OCI-LY7 (cell line): ENCODE results near the gene CDK2AP2. TPM values are rescaled to one million over a fixed set of nuclear protein-coding genes. Genes with fewer than 3 reads are reported as not detected.

ENCODE experiments used
- BruUV-seq: library from RNA; stranded (reverse); fragments of 400-500 nt; replicated peaks from 2 replicates; lab custom pipeline; 2021; lab: Mats Ljungman, UMichigan
- CTCF ChIA-PET: fragments of 300-600 bp; sonication (Branson Sonifier 250); formaldehyde crosslinking; loops from one replicate; lab custom pipeline; 2022; ENCODE audit warnings: antibody characterized with exemption; ENCODE audit not compliant: unreplicated experiment; lab: Charles Lee
- POLR2A ChIA-PET: fragments of 300-600 bp; sonication (Branson Sonifier 250); formaldehyde crosslinking; loops from one replicate; lab custom pipeline; 2022; ENCODE audit warnings: antibody characterized with exemption; lab: Charles Lee
- DNase-seq: peaks from one replicate; pipeline ENCODE4 v3.0.0-alpha.2; 2015; ENCODE audit warnings: low spot score
- H2AFZ ChIP-seq: fragments of 200-600 bp; sonication (generic), shearing (Covaris generic); 2 replicates; pipeline ENCODE4 v1.6.1; 2014; ENCODE audit warnings: mild to moderate bottlenecking, antibody characterized with exemption, low read length, moderate library complexity
- H3K27ac ChIP-seq: fragments of 200-600 bp; sonication (generic); 2 replicates; pipeline ENCODE4 v1.5.1; 2014; ENCODE audit warnings: mixed run types, low read depth, mild to moderate bottlenecking, moderate library complexity, low read length, inconsistent platforms; ENCODE audit not compliant: poor library complexity, severe bottlenecking
- H3K36me3 ChIP-seq: fragments of 200-600 bp; sonication (generic); 2 replicates; pipeline ENCODE4 v1.6.1; 2014; ENCODE audit warnings: mild to moderate bottlenecking, antibody characterized with exemption, low read length, moderate library complexity, mixed read lengths; ENCODE audit not compliant: insufficient read depth
- H3K4me1 ChIP-seq: fragments of 200-600 bp; sonication (generic); 2 replicates; pipeline ENCODE4 v1.5.1; 2014; ENCODE audit warnings: mild to moderate bottlenecking, low read length; ENCODE audit not compliant: insufficient read depth, poor library complexity, severe bottlenecking
- H3K4me2 ChIP-seq: fragments of 200-600 bp; sonication (generic); 2 replicates; pipeline ENCODE4 v1.6.1; 2014; ENCODE audit warnings: mild to moderate bottlenecking, low read length
- H3K4me3 ChIP-seq: fragments of 200-600 bp; sonication (generic); 2 replicates; pipeline ENCODE4 v1.5.1; 2014; ENCODE audit warnings: mild to moderate bottlenecking, low read depth, low read length; ENCODE audit not compliant: poor library complexity, severe bottlenecking
- H3K79me2 ChIP-seq: fragments of 200-600 bp; sonication (generic); 2 replicates; pipeline ENCODE4 v1.6.1; 2016; ENCODE audit warnings: low read depth, mild to moderate bottlenecking, low read length, moderate library complexity, mixed read lengths; ENCODE audit not compliant: insufficient read depth
- H3K9me2 ChIP-seq: fragments of 200-600 bp; sonication (generic); 2 replicates; pipeline ENCODE4 v1.6.1; 2016; ENCODE audit warnings: mild to moderate bottlenecking, low read length, mixed read lengths; ENCODE audit not compliant: insufficient read depth
- H3K9me3 ChIP-seq: fragments of 200-600 bp; sonication (generic); 2 replicates; pipeline ENCODE4 v1.6.1; 2014; ENCODE audit warnings: mild to moderate bottlenecking, mixed run types, low read length, mixed read lengths
- H4K20me1 ChIP-seq: fragments of 200-600 bp; sonication (generic); 2 replicates; pipeline ENCODE4 v1.6.1; 2014; ENCODE audit warnings: mild to moderate bottlenecking, antibody characterized with exemption, low read length, moderate library complexity, mixed read lengths; ENCODE audit not compliant: insufficient read depth
- EZH2phosphoT487 ChIP-seq: fragments of 200-600 bp; sonication (generic); IDR thresholded peaks from 2 replicates; pipeline ENCODE4 v1.6.1; 2018; ENCODE audit warnings: low read depth, borderline replicate concordance, mild to moderate bottlenecking, mixed run types, antibody characterized with exemption, low read length, moderate library complexity, mixed read lengths
- intact Hi-C: fragments of 100-400 bp; cut with micrococcal nuclease; formaldehyde crosslinking; loops from one replicate; pipeline ENCODE4 v1.10.0; 2022; ENCODE audit not compliant: unreplicated experiment
- total RNA-seq, 2 experiments: library from RNA; depleted of rRNA in 1 of 2; stranded (reverse); fragments of >200 nt in 1 of 2; shearing (Covaris generic) in 1 of 2; gene quantifications; 2 replicates each; pipeline ENCODE4 v1.2.3, GENCODE V29; 2014 to 2022
- TF ChIP-seq, protein P1 (sequence below): fragments of 200-600 bp; sonication (generic); conservative IDR thresholded peaks from 2 replicates; pipeline ENCODE4 v1.5.1; 2014; ENCODE audit warnings: mild to moderate bottlenecking, antibody characterized with exemption, low read length, moderate library complexity, mixed read lengths

The CDK2AP2 gene
- total RNA-seq, 2 experiments from 2014 or later: 71.5 to 90.2 TPM

GRCh38 chr11:67463186-67463585, 44.8 kb downstream of the CDK2AP2 start:
- ChIA-PET CTCF (no interaction called here), POLR2A (interaction anchor here (0.7 kb wide), 1 partner anchor 11 kb away, joined by 4 read pairs; no protein-coding TSS in a partner anchor)
- H3K4me1 ChIP-seq: peaks cover 77% of the 10 kb centered on the region
- no peak overlapping the region for H3K27ac ChIP-seq
- DNase-seq: no peak
- no peak overlapping the region for H2AFZ ChIP-seq
- H3K4me2 ChIP-seq: no peak overlapping the region
- peaks cover 16% of the 10 kb centered on the region; the same call in 1 of the 2 replicates for H3K79me2 ChIP-seq
- no peaks in the 10 kb centered on the region for H3K9me3 ChIP-seq
- intact Hi-C loops: no loop called here
- no peaks in the 10 kb centered on the region for H4K20me1 ChIP-seq
- H3K9me2 ChIP-seq: no peaks in the 10 kb centered on the region
- no peak overlapping the region for H3K4me3 ChIP-seq
- TF ChIP-seq EZH2phosphoT487: no peak
- TF ChIP-seq, protein P1, sequence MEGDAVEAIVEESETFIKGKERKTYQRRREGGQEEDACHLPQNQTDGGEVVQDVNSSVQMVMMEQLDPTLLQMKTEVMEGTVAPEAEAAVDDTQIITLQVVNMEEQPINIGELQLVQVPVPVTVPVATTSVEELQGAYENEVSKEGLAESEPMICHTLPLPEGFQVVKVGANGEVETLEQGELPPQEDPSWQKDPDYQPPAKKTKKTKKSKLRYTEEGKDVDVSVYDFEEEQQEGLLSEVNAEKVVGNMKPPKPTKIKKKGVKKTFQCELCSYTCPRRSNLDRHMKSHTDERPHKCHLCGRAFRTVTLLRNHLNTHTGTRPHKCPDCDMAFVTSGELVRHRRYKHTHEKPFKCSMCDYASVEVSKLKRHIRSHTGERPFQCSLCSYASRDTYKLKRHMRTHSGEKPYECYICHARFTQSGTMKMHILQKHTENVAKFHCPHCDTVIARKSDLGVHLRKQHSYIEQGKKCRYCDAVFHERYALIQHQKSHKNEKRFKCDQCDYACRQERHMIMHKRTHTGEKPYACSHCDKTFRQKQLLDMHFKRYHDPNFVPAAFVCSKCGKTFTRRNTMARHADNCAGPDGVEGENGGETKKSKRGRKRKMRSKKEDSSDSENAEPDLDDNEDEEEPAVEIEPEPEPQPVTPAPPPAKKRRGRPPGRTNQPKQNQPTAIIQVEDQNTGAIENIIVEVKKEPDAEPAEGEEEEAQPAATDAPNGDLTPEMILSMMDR: no peak
- no peaks in the 10 kb centered on the region; the same call in 1 of the 2 replicates for H3K36me3 ChIP-seq
- BruUV-seq: no TSS peak

DNA sequence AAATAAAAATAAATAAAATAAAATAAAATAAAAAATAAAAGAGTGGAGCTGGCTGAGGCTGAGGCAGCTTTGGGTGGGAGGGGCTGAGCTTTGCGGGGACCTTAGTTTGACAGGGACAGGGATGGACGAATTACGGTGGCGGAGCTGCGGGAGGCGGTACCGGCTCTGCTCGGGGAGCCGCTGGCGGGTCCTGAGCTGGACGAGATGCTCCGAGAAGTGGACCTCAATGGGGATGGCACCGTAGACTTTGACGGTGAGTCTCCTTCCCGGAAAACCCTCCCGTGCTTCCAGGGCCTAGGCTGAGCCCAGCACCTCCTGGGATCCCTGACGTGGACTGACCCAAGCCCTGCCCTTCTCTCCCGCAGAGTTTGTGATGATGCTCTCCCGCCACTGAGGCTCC, 49.7 kb downstream of the CDK2AP2 start:
- BruUV-seq: no TSS peak
- Histone ChIP-seq H3K79me2 (no peaks in the 10 kb centered on the region), H3K36me3 (no peaks in the 10 kb centered on the region), H3K9me3 (no peaks in the 10 kb centered on the region), H3K4me1 (peaks cover 43% of the 10 kb centered on the region), H2AFZ (no peak overlapping the region), H3K4me3 (no peak overlapping the region), H4K20me1 (no peaks in the 10 kb centered on the region), H3K27ac (peak overlapping the region; percentile 97), H3K4me2 (peak overlapping the region; percentile 79), H3K9me2 (no peaks in the 10 kb centered on the region)
- CTCF ChIA-PET: no interaction called here
- POLR2A ChIA-PET: interaction anchor here (1.1 to 5.3 kb wide), 4 partner anchors 9 to 21 kb away, joined by 7 to 38 read pairs (median 25); partner anchors contain the start of genes PTPRCAP and TMEM134
- TF ChIP-seq, protein P1: no peak
- TF ChIP-seq EZH2phosphoT487: no peak
- DNase-seq: no peak
- intact Hi-C loops: loop anchor here (1.0 kb wide), 1 partner anchor 9 kb away; no protein-coding TSS in a partner anchor

- H2AFZ ChIP-seq: no peak overlapping the region
- no peak for TF ChIP-seq EZH2phosphoT487
- TF ChIP-seq, protein P1: no peak
- no peaks in the 10 kb centered on the region for H4K20me1 ChIP-seq
- H3K4me2 ChIP-seq: no peak overlapping the region
- H3K36me3 ChIP-seq: no peaks in the 10 kb centered on the region
- no peaks in the 10 kb centered on the region for H3K9me3 ChIP-seq
- no peaks in the 10 kb centered on the region for H3K79me2 ChIP-seq
- ChIA-PET POLR2A (interaction anchor here (2.0 to 5.3 kb wide), 3 partner anchors 9 to 20 kb away, joined by 13 to 38 read pairs (median 37); partner anchors contain the start of genes PTPRCAP and TMEM134), CTCF (no interaction called here)
- no peak overlapping the region for H3K27ac ChIP-seq
- BruUV-seq: no TSS peak
- no peaks in the 10 kb centered on the region for H3K9me2 ChIP-seq
- DNase-seq: no peak
- intact Hi-C loops: no loop called here
- peaks cover 43% of the 10 kb centered on the region for H3K4me1 ChIP-seq
- no peak overlapping the region for H3K4me3 ChIP-seq
Observed at GRCh38 chr11:67457453-67457852, 50.5 kb downstream of the CDK2AP2 start.
